Measurements from ENCODE around the gene INHBE. TPM values are rescaled to one million over a fixed set of nuclear protein-coding genes. Genes with fewer than 3 reads are reported as not detected.
A peak's percentile ranks its signal among the peaks of the same experiment; 100 is the strongest.

INHBE gene
- total and polyA plus RNA-seq, 12 donors = 0.01 to 1.2 (median 0.38) TPM; not detected in 5

DNA sequence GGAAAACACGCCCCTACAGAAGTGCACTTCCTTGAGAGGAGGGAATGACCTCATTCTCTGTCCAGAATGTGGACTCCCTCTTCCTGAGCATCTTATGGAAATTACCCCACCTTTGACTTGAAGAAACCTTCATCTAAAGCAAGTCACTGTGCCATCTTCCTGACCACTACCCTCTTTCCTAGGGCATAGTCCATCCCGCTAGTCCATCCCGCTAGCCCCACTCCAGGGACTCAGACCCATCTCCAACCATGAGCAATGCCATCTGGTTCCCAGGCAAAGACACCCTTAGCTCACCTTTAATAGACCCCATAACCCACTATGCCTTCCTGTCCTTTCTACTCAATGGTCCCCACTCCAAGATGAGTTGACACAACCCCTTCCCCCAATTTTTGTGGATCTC lies 5.0 kb upstream of the INHBE start:
- peaks cover 0 to 23% (median 9%) of the 10 kb centered on the region in 9 donors for H3K4me1 ChIP-seq
- no peaks in the 10 kb centered on the region for H3K27me3 ChIP-seq
- H3K36me3 ChIP-seq = no peaks in the 10 kb centered on the region
- H3K4me3 ChIP-seq = no peak overlapping the region
- H3K9me3 ChIP-seq = no peaks in the 10 kb centered on the region
- intact Hi-C loops (cut with DNase I) = loop anchor here in 5 of 10 donors (5.0 to 10.0 kb wide), 4 partner anchors 138 to 188 kb away; no protein-coding TSS in a partner anchor
- no peak for DNase-seq
- TF ChIP-seq, protein P1, sequence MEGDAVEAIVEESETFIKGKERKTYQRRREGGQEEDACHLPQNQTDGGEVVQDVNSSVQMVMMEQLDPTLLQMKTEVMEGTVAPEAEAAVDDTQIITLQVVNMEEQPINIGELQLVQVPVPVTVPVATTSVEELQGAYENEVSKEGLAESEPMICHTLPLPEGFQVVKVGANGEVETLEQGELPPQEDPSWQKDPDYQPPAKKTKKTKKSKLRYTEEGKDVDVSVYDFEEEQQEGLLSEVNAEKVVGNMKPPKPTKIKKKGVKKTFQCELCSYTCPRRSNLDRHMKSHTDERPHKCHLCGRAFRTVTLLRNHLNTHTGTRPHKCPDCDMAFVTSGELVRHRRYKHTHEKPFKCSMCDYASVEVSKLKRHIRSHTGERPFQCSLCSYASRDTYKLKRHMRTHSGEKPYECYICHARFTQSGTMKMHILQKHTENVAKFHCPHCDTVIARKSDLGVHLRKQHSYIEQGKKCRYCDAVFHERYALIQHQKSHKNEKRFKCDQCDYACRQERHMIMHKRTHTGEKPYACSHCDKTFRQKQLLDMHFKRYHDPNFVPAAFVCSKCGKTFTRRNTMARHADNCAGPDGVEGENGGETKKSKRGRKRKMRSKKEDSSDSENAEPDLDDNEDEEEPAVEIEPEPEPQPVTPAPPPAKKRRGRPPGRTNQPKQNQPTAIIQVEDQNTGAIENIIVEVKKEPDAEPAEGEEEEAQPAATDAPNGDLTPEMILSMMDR (IDR thresholded peaks at IDR 0.05) = no peak
- H3K27ac ChIP-seq = no peak overlapping the region
- no peak for ATAC-seq
- WGBS, 2 donors = 79 to 97% methylated on average over 3 of the region's 3 CpGs

DNA sequence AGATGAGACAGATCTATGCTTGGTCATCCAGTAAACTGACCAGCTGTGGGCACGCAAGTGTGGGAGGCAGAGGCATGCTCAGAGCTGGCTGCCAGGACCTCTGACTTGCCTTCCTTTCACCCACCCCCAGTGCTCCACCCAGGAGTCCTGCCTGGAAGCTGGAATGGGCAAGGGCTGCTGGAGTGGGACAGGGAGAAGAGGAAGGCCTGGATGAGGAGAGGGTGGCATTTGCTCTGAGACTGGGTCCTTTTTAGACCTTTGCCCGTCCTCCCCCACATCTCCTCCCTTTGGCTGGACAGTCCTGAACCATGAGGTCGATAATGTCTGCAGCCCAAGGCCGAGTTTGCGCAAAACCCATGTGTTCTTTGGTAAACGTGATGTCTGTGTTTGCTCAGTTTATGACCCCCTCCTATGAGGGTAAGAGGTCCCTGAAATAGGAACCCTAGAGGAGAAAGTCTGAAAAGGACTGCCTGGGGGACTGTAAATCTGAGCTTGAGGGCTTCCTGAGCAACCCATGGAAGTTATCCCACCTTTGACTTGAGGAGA lies 3.8 kb upstream of the INHBE start:
- H3K27ac ChIP-seq = peak overlapping the region in 8 of 10 donors; percentile 41 to 95 (median 86)
- DNase-seq (no peak), ATAC-seq (no peak)
- no peaks in the 10 kb centered on the region for H3K9me3 ChIP-seq
- WGBS, 2 donors = 79 to 89% methylated on average over 6 of the region's 6 CpGs
- H3K36me3 ChIP-seq = no peaks in the 10 kb centered on the region
- no peak overlapping the region for H3K4me3 ChIP-seq
- TF ChIP-seq, protein P1 (IDR thresholded peaks at IDR 0.05) = no peak
- H3K4me1 ChIP-seq = peaks cover 0 to 26% (median 9%) of the 10 kb centered on the region in 9 donors
- no peaks in the 10 kb centered on the region for H3K27me3 ChIP-seq
- intact Hi-C loops (cut with DNase I) = loop anchor here in 5 of 10 donors (5.0 to 10.0 kb wide), 4 partner anchors 139 to 189 kb away; no protein-coding TSS in a partner anchor

DNA sequence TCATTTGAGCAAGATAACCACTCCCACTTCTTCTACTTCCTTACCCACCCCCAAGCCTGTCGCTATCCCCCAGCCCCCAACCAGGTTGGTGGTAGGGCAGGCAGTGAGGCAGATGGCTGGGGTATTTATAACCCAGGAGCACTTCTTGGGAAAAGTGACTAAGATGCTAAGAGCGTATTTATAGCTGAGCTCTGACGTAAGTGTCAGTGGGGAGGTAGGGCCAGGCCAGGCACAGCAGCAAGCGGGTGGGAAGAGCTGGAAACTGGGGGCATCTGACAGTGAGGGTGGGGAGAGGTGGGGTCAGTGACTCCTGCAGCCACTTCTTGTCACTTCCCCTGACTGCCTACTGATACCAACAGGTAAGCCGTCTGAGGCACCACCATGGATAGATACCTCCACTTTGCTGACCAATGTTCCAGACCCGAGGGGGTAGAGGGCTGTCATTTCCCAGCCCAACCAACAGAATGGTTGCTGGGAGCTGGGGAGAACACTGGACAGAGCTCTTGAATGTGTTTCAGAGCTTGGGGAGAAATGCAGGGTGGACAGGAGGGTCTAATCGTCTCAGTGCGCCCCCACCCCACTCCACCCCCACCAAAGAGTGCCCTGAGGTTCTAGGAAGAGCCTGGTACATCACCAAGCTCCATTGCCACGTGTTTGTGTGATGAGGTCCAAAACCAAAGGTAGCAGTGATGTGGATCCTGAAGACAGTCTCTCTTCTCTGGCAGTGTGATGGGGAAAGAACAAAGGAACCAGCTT lies 2.7 kb upstream of the INHBE start:
- intact Hi-C loops (cut with DNase I) = loop anchor here in 9 of 10 donors (2.0 to 10.0 kb wide), 9 partner anchors 22 to 190 kb away; partner anchors contain the start of gene R3HDM2 (in 2 of the 9)
- Histone ChIP-seq H3K9me3 (no peaks in the 10 kb centered on the region), H3K4me3 (peak overlapping the region in 3 of 10 donors; percentile 8 to 10 (median 10)), H3K4me1 (peaks cover 0 to 26% (median 9%) of the 10 kb centered on the region in 9 donors), H3K36me3 (no peaks in the 10 kb centered on the region), H3K27me3 (no peaks in the 10 kb centered on the region), H3K27ac (peak overlapping the region; percentile 38 to 95 (median 84))
- WGBS, 2 donors = 4 to 11% methylated on average over 9 of the region's 9 CpGs
- ATAC-seq = peak; percentile 84 to 93 (median 90)
- peak; percentile 42 to 75 for DNase-seq
- TF ChIP-seq, protein P1 (IDR thresholded peaks at IDR 0.05) = no peak

DNA sequence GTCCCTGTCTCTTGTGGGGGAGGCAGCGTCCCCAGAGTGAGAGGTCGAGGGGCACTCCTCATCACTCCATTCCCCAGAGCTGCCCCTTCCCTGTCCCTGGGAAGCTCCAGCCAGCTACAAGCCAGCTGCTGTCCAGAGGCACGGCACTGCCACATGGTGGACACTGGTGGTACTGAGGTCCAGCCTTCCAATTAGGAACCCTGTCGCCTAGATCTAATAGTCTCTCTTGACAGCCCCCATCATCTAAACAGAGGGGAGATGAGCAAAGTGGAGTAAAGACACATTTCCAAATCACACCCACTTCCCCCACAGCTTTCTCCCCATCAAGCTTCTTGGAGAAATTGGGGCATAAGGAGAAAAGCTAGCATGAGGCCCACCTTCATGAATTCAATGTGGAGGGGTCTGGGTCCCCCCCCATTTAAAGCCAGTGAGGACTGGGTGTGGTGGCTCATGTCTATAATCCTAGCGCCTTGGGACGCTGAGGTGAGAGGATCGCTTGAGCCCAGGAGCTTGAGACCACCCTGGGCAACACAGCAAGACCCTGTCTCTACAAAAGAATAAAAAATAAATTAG lies 2.1 kb upstream of the INHBE start:
- no peaks in the 10 kb centered on the region for H3K27me3 ChIP-seq
- no peaks in the 10 kb centered on the region for H3K9me3 ChIP-seq
- H3K4me1 ChIP-seq = peaks cover 0 to 26% (median 9%) of the 10 kb centered on the region in 9 donors
- H3K27ac ChIP-seq = peak overlapping the region in 9 of 10 donors; percentile 38 to 95 (median 86)
- no peaks in the 10 kb centered on the region for H3K36me3 ChIP-seq
- TF ChIP-seq, protein P1 (IDR thresholded peaks at IDR 0.05) = peak; percentile 82 to 94 (median 92)
- DNase-seq = peak; percentile 82
- WGBS, 2 donors = 13 to 22% methylated on average over 7 of the region's 7 CpGs
- intact Hi-C loops (cut with DNase I) = loop anchor here (1.0 to 10.0 kb wide), 12 partner anchors 22 to 191 kb away; partner anchors contain the start of gene R3HDM2 (in 2 of the 10)
- no peak overlapping the region for H3K4me3 ChIP-seq
- peak; percentile 81 to 91 (median 86) for ATAC-seq
